DND-41 (cell line): ENCODE data around the gene SNAP25.

Experiments
- ATAC-seq: fragments of 200-7000 bp; cut with Tn5 transposase; 3 replicates; pipeline ENCODE4 v1.9.1; 2021; ENCODE audit warnings: low read depth; ENCODE audit not compliant: insufficient read depth
- DNase-seq: peaks from one replicate; pipeline ENCODE4 v3.0.0-alpha.2; 2020
- H2AFZ ChIP-seq: 2 replicates; pipeline ENCODE4 v1.6.0; 2012; ENCODE audit warnings: low read depth, low read length
- H3K27ac ChIP-seq: 2 replicates; pipeline ENCODE4 v1.5.1; 2012; ENCODE audit warnings: low read length, inconsistent platforms
- H3K27me3 ChIP-seq: fragments of 200-600 bp; sonication (generic); 2 replicates; pipeline ENCODE4 v1.6.0; 2012; ENCODE audit warnings: low read length, mild to moderate bottlenecking, inconsistent platforms; ENCODE audit not compliant: insufficient read depth, poor library complexity
- H3K36me3 ChIP-seq: 2 replicates; pipeline ENCODE4 v1.5.1; 2012; ENCODE audit warnings: low read length, inconsistent platforms; ENCODE audit not compliant: insufficient read depth
- H3K4me1 ChIP-seq: 2 replicates; pipeline ENCODE4 v1.5.1; 2012; ENCODE audit warnings: mild to moderate bottlenecking, low read length; ENCODE audit not compliant: insufficient read depth
- H3K4me2 ChIP-seq: 2 replicates; pipeline ENCODE4 v1.6.0; 2012; ENCODE audit warnings: mild to moderate bottlenecking, moderate library complexity, low read length, inconsistent platforms; ENCODE audit not compliant: insufficient read depth
- H3K4me3 ChIP-seq, 2 experiments: fragments of 200-600 bp in 1 of 2; shearing (Covaris generic) in 1 of 2; 2 replicates each; pipeline ENCODE4 v1.5.1; 2012 to 2016; ENCODE audit warnings: inconsistent platforms in 2 of 2, low read length in 2 of 2, mild to moderate bottlenecking in 2 of 2, low read depth in 1 of 2, moderate library complexity in 1 of 2
- H3K79me2 ChIP-seq: 2 replicates; pipeline ENCODE4 v1.6.0; 2012; ENCODE audit warnings: low read length, inconsistent platforms; ENCODE audit not compliant: insufficient read depth
- H3K9ac ChIP-seq: 2 replicates; pipeline ENCODE4 v1.6.0; 2012; ENCODE audit warnings: low read depth, mild to moderate bottlenecking, inconsistent platforms, low read length, moderate library complexity
- H3K9me3 ChIP-seq: 2 replicates; pipeline ENCODE4 v1.5.1; 2012; ENCODE audit warnings: low read length, moderate library complexity, mild to moderate bottlenecking, inconsistent platforms; ENCODE audit not compliant: insufficient read depth, severe bottlenecking
- H4K20me1 ChIP-seq: 2 replicates; pipeline ENCODE4 v1.6.0; 2012; ENCODE audit warnings: low read length; ENCODE audit not compliant: insufficient read depth
- CTCF ChIP-seq: IDR thresholded peaks from 2 replicates; pipeline ENCODE4 v1.5.1; 2012; ENCODE audit warnings: borderline replicate concordance, low read length, moderate library complexity, mild to moderate bottlenecking; ENCODE audit not compliant: poor library complexity, severe bottlenecking; ENCODE audit errors: extremely low read depth
- EZH2 ChIP-seq: IDR thresholded peaks from 3 replicates; pipeline ENCODE4 v1.6.1; 2012; ENCODE audit warnings: borderline replicate concordance, low read depth, mild to moderate bottlenecking, moderate library complexity, low read length, inconsistent platforms; ENCODE audit not compliant: severe bottlenecking

SNAP25 gene

GRCh38 chr20:10349118-10349517 lies 130.5 kb downstream of the SNAP25 start:
- no peaks in the 10 kb centered on the region for H3K36me3 ChIP-seq
- ATAC-seq (no peak), DNase-seq (no peak)
- no peaks in the 10 kb centered on the region for H3K4me1 ChIP-seq
- no peak overlapping the region for H3K4me2 ChIP-seq
- TF ChIP-seq EZH2 (no peak), CTCF (no peak)
- no peaks in the 10 kb centered on the region for H3K27me3 ChIP-seq
- H4K20me1 ChIP-seq = no peaks in the 10 kb centered on the region
- H3K4me3 ChIP-seq = no peak overlapping the region
- H3K9me3 ChIP-seq = no peaks in the 10 kb centered on the region
- H3K79me2 ChIP-seq = no peaks in the 10 kb centered on the region
- no peak overlapping the region for H3K9ac ChIP-seq
- no peak overlapping the region for H2AFZ ChIP-seq
- no peak overlapping the region for H3K27ac ChIP-seq

DNA sequence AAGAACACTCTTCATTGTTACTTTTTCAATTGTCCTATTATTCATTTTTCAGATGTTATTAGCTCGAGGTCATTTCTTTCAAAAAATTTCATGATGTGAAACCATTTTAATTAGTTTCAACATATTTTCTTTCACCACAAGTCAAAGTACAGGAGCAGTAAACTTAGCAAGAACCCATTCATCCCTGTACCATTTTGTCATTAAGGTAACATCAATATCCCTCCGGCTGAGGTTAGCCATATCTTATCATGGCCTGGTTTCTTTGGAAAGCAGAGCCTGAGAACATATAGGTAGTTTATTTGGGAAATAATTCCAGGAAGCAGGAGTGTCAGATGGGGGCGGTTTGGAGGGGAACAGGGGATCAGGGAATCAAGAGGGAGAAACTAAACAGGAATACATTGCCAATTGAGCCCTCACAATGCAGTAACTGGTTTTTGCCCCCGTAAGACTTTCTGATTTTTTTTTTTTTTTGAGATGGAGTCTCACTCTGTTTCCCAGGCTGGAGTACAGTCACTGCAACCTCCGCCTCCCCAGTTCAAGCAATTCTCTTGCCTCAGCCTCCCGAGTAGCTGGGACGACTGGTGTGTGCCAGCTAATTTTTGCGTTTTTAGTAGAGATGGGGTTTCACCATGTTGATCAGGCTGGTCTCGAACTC lies 131.7 kb downstream of the SNAP25 start:
- DNase-seq (no peak), ATAC-seq (no peak)
- Histone ChIP-seq H4K20me1 (no peaks in the 10 kb centered on the region), H3K4me1 (no peaks in the 10 kb centered on the region), H3K27ac (no peak overlapping the region), H3K9me3 (no peaks in the 10 kb centered on the region), H3K4me2 (no peak overlapping the region), H3K79me2 (no peaks in the 10 kb centered on the region), H2AFZ (no peak overlapping the region), H3K4me3 (no peak overlapping the region), H3K27me3 (no peaks in the 10 kb centered on the region), H3K36me3 (no peaks in the 10 kb centered on the region), H3K9ac (no peak overlapping the region)
- no peak for TF ChIP-seq CTCF
- no peak for TF ChIP-seq EZH2

- Histone ChIP-seq H3K4me1 (no peaks in the 10 kb centered on the region), H3K79me2 (no peaks in the 10 kb centered on the region), H4K20me1 (no peaks in the 10 kb centered on the region), H3K36me3 (no peaks in the 10 kb centered on the region), H3K9ac (no peak overlapping the region), H3K9me3 (no peaks in the 10 kb centered on the region), H3K4me3 (no peak overlapping the region), H3K27ac (no peak overlapping the region), H3K27me3 (no peaks in the 10 kb centered on the region), H2AFZ (no peak overlapping the region), H3K4me2 (no peak overlapping the region)
- DNase-seq (no peak), ATAC-seq (no peak)
- TF ChIP-seq EZH2 (no peak), CTCF (no peak)
Measured at GRCh38 chr20:10352934-10353824, 134.5 kb downstream of the SNAP25 start.
